ENCODE results near the gene BRSK2. TPM values are rescaled to one million over a fixed set of nuclear protein-coding genes. Genes with fewer than 3 reads are reported as not detected.

The BRSK2 gene
- total RNA-seq, 3 donors from 2014 or later (not counting 1 experiment from before 2014, with no cell fraction given), result 0.11 to 0.14 TPM; not detected in 1

GRCh38 chr11:1435820-1436467 is 46.2 kb downstream of the BRSK2 start:
- intact Hi-C loops (cut with micrococcal nuclease), result no loop called here
- Mint-ChIP-seq H3K4me3 (no peak overlapping the region), H3K36me3 (no peaks in the 10 kb centered on the region), H3K27me3 (ENCODE audit: low read depth in 2 of 2) (no peaks in the 10 kb centered on the region), H3K9me3 (no peaks in the 10 kb centered on the region), H3K4me1 (no peaks in the 10 kb centered on the region), H3K27ac (no peak overlapping the region)
- H3K27ac ChIP-seq (ENCODE audit: low read length), result no peak overlapping the region
- peak in 1 of 3 donors; percentile 37 for ATAC-seq
- no peak for TF ChIP-seq CTCF (IDR thresholded peaks at IDR 0.05)
- no peak overlapping the region for H3K4me3 ChIP-seq (ENCODE audit: low read length)
- peak in 1 of 2 donors; percentile 23 for DNase-seq
- H3K27me3 ChIP-seq (ENCODE audit: control insufficient read depth, insufficient read depth, low read length), result no peaks in the 10 kb centered on the region
- no peaks in the 10 kb centered on the region for H3K36me3 ChIP-seq (ENCODE audit: control insufficient read depth, insufficient read depth, low read length)
- no peaks in the 10 kb centered on the region for H3K9me3 ChIP-seq (ENCODE audit: control insufficient read depth, insufficient read depth, low read length)
- WGBS (ENCODE audit: insufficient coverage), result 47% methylated on average over 20 of the region's 29 CpGs
- no peaks in the 10 kb centered on the region for H3K4me1 ChIP-seq (ENCODE audit: control insufficient read depth, insufficient read depth, low read length)

GRCh38 chr11:1436468-1437039 is 46.8 kb downstream of the BRSK2 start:
- no peak for TF ChIP-seq CTCF (IDR thresholded peaks at IDR 0.05)

GRCh38 chr11:1437500-1437899 is 47.8 kb downstream of the BRSK2 start:
- ATAC-seq (no peak), DNase-seq (no peak)
- H3K9me3 Mint-ChIP-seq, result no peaks in the 10 kb centered on the region
- no peak overlapping the region for H3K27ac Mint-ChIP-seq
- no peaks in the 10 kb centered on the region for H3K36me3 Mint-ChIP-seq
- Histone ChIP-seq H3K27me3 (ENCODE audit: control insufficient read depth, insufficient read depth, low read length) (no peaks in the 10 kb centered on the region), H3K9me3 (ENCODE audit: control insufficient read depth, insufficient read depth, low read length) (no peaks in the 10 kb centered on the region), H3K27ac (ENCODE audit: low read length) (no peak overlapping the region), H3K4me3 (ENCODE audit: low read length) (no peak overlapping the region), H3K36me3 (ENCODE audit: control insufficient read depth, insufficient read depth, low read length) (no peaks in the 10 kb centered on the region), H3K4me1 (ENCODE audit: control insufficient read depth, insufficient read depth, low read length) (no peaks in the 10 kb centered on the region)
- TF ChIP-seq CTCF (IDR thresholded peaks at IDR 0.05), result no peak
- intact Hi-C loops (cut with micrococcal nuclease), result no loop called here
- no peaks in the 10 kb centered on the region for H3K4me1 Mint-ChIP-seq
- no peaks in the 10 kb centered on the region for H3K27me3 Mint-ChIP-seq (ENCODE audit: low read depth in 2 of 2)
- 73% methylated on average over 6 of the region's 6 CpGs for WGBS (ENCODE audit: insufficient coverage)
- H3K4me3 Mint-ChIP-seq, result no peak overlapping the region

More at GRCh38 chr11:1436468-1437039, 46.8 kb downstream of the BRSK2 start:
- Histone ChIP-seq H3K27me3 (ENCODE audit: control insufficient read depth, insufficient read depth, low read length) (no peaks in the 10 kb centered on the region), H3K4me3 (ENCODE audit: low read length) (no peak overlapping the region), H3K27ac (ENCODE audit: low read length) (no peak overlapping the region), H3K36me3 (ENCODE audit: control insufficient read depth, insufficient read depth, low read length) (no peaks in the 10 kb centered on the region), H3K4me1 (ENCODE audit: control insufficient read depth, insufficient read depth, low read length) (no peaks in the 10 kb centered on the region), H3K9me3 (ENCODE audit: control insufficient read depth, insufficient read depth, low read length) (no peaks in the 10 kb centered on the region)
- Mint-ChIP-seq H3K27ac (no peak overlapping the region), H3K27me3 (ENCODE audit: low read depth in 2 of 2) (no peaks in the 10 kb centered on the region), H3K36me3 (no peaks in the 10 kb centered on the region), H3K9me3 (no peaks in the 10 kb centered on the region), H3K4me3 (no peak overlapping the region), H3K4me1 (no peaks in the 10 kb centered on the region)
- WGBS (ENCODE audit: insufficient coverage), result 46% methylated on average over 12 of the region's 13 CpGs
- ATAC-seq (no peak), DNase-seq (no peak)
- intact Hi-C loops (cut with micrococcal nuclease), result no loop called here

Measured in natural killer cell (primary cell).